NCI-H345 (cell line): ENCODE results near the gene EYS.

Experiments used
- DNase-seq: peaks from one replicate; lab custom pipeline; 2025; lab: John Stamatoyannopoulos, UW

The EYS gene

DNA sequence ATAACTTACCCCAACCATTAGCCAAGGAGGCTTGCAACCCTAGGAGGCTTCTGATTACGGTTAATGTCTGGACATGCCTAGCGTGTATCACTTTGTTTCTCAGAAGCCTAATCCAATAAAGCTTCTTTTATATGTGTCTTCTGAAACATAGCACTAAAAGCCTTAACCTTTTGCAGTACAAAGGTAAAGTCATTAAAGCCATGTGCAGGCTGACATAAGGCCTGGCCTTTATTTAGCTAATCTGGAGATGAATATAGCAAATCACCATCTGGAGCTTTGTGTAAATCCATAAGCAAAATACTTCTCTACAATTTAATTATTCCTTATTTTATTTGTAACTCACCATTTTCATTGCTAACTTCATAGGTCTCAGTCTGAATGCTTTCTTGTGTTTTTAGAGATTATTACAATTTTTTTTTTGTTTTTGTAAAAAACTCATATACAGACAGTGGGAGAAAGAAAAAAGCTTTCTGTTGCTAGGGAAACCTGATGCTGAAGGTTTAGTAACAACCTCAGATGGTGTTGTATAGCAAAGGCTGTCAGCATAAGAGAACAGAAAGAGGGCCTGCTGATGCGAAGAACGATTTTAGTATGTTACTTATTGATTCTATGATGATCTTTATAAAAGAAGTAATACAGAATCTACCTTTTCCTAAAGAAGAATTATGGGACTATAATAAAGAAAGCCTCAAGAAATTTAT is at the start of gene EYS:
Gene EYS, minus strand, starts transcription at position 101 of the 701 bp plus-strand sequence. CDS start 211,816 bp downstream, outside the sequence.
- DNase-seq, result peak; percentile 34

DNA sequence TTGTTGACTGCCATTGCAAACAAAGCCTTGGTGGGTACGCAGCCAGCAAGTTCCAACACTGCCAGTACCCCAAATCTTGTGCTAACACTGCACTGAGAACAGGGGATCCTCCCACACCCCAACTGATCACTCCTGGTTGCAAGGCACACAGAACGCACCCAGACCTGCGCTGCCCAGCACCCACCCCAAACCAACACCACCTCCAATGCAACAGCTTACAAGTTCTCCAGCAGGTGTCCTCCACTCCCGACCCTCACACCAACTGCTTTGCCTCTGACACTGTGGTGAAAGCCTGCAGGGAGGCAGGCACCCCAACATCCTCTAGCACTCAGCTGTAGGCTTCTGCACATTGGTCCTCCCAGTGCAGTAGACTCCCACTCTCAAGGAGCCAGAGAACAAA is 39.3 kb upstream of the EYS start:
- DNase-seq, result no peak

DNA sequence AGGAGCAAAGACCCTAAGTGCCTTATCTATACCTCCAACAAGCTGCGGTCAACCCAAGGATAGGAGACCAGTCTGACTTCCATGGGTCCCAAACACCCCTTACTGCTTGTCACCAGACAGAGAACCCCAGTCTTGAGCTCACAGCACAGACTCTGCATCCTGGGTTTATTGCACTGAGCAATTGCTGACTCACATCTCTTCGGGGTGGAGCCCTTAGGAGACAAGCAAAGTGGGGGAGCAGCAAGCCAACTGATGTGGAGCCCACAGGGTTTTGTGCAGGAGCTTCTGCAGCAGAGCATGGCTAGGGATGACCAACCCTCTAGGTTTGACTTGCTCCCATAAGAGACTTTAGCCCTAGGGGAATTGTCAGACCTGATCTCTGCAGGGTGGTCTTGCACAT is 38.6 kb upstream of the EYS start:
- no peak for DNase-seq

- DNase-seq, result no peak
Measured at GRCh38 chr6:65728879-65729479, 22.0 kb upstream of the EYS start.

- DNase-seq, result no peak
Measured at GRCh38 chr6:65719101-65719500, 12.1 kb upstream of the EYS start.

DNA sequence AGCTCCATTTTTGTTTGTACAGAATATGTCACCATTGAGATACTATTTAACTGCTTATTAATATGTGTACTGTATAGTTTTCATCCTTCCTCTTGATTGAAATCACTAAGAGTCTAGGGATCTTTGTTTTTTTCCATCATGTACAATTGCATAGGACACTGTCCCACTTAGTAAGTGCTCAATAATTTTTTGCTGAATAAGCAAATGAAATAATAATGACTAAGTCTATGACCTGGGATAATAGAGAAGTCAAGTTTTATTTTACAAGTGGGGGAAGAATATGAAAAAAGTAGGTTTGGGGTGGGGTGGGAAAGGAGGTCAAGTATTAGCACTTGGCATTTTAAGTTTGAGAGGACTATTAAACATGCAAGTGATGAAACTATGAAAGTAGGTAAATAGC is 4.5 kb upstream of the EYS start:
- no peak for DNase-seq

GRCh38 chr6:65709099-65709830 is 2.2 kb upstream of the EYS start:
- no peak for DNase-seq

- no peak for DNase-seq
Measured at GRCh38 chr6:65708162-65708561, 1.1 kb upstream of the EYS start.

DNA sequence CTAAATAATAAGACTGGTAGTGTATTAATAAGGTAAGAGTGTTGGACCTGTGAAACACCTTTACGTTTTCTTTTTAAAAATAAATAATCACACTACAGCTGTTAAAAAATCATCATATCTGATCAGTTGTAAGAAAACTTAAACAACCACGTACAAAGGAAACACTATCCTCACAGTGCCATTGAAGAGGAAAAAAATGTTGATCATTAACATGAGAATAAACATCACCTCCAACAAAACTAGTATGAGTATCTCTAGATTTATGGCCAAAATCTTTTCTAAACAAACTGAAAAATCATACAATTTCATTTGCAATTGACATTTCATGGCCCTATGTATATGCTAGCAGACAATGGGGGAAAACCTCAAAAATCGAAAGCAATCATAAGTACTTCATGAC is 590 bp downstream of the EYS start:
- DNase-seq, result no peak

DNA sequence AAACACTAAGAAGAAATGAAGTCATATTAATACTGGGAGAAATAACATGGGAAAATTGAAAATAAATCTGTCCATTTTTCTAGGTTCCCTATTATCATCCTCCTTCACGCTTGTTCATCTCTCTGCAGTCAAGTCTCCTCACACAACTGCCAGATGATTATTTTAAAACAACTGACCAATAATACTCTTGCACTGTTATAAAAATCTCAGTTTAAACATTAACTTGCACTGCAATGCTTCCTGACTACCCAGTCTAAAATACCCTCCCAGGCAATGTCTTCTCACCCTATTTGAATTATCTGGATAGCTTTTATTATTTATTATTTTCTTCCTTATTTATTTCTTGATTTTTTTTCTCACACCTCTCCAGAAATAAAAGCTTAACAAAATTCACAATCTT is 5.7 kb downstream of the EYS start:
- no peak for DNase-seq

DNA sequence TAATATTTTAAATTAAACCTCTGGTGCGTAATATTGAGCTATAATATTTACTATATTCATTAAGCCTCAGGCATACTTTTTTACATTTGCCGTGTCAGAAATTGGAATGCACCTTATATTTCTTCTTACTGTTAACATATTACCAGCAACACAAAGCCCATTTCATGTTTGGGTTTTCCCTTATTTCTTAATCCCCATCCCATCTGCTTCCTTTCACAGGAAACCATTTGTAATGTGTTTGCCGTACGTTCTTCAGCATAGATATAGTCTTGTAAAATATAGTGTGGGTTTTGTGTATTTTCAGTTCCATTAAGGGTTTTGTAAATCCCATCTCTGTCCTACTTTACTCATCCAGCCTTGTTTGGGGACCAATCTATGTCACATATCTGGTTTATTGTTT is 6.5 kb downstream of the EYS start:
- no peak for DNase-seq

DNA sequence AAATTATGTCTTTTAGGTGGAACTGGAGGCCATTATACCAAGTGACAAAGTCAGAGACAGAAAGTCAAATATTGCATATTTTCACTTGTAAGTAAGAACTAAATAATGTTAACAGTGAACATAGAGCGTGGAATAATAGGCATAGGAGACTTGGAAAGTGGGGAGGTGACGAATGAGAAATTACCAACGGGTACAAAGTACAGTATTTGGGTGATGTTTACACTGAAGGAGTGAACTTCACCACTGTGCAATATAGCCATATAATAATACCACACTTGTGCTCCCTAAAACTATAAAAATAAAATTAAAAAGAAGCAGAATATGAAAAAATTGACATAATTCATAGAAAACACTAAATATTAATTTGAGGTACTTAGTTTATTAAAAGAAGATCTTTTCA is 14.9 kb downstream of the EYS start:
- DNase-seq, result no peak

GRCh38 chr6:65680232-65680631 is 26.8 kb downstream of the EYS start:
- DNase-seq, result no peak

- DNase-seq, result peak; percentile 85
Measured at GRCh38 chr6:65671922-65672321, 35.1 kb downstream of the EYS start.

GRCh38 chr6:65667916-65668656 is 38.9 kb downstream of the EYS start:
- DNase-seq, result peak; percentile 43

DNA sequence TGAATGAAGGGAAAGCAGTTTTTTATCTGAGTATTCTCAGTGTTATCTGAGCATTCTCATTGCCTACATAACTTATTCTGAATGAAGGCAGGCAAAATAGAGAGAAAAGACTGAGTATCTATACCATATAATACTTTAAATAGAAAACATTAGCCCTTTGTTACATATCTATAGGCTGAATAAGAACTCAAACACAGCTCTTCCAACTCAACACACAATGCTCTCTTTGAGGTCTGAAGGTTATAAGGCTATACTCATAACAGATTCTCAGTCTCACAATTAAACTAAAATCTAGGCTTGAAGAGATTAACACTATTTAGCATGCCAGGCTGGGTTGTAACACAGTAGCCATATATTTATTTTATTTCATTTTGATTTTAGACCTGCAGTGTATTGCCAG is 56.9 kb downstream of the EYS start:
- DNase-seq, result no peak

- DNase-seq, result no peak
Measured at GRCh38 chr6:65649392-65649791, 57.6 kb downstream of the EYS start.

DNA sequence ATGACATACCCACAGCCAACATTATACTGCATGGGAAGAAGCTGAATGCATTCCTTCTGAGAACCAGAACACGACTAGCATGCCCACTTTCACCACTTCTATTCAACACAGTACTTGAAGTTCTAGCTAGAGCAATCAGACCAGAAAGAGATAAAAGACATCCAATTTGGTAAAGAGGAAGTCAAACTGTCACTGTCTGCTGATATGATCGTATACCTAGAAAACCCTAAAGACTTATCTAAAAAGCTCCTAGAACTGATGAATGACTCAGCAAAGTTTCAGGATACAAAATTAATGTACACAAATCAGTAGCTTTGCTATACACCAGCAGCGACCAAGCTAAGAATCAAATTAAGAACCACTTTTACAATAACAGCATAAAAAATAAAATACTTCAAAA is 60.5 kb downstream of the EYS start:
- no peak for DNase-seq

DNA sequence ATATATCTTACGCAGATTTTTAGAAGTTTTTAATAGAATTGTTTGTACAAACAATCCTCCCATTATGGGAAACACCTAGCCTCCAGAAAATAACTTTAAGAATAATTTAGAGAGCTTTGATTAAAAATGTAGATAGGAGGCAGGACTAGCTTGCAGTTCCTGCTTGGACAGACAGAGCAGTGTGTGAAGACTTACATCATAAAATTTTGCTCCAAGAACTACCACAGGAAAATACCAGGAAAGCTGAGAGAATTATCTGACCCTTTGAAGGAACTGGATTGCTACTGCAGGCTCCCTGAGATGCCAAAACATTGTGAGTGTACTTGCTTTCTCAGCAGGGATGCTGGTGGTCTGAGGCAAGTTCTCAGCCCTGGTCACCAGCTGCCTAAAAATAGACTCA is 64.2 kb downstream of the EYS start:
- DNase-seq, result no peak

DNA sequence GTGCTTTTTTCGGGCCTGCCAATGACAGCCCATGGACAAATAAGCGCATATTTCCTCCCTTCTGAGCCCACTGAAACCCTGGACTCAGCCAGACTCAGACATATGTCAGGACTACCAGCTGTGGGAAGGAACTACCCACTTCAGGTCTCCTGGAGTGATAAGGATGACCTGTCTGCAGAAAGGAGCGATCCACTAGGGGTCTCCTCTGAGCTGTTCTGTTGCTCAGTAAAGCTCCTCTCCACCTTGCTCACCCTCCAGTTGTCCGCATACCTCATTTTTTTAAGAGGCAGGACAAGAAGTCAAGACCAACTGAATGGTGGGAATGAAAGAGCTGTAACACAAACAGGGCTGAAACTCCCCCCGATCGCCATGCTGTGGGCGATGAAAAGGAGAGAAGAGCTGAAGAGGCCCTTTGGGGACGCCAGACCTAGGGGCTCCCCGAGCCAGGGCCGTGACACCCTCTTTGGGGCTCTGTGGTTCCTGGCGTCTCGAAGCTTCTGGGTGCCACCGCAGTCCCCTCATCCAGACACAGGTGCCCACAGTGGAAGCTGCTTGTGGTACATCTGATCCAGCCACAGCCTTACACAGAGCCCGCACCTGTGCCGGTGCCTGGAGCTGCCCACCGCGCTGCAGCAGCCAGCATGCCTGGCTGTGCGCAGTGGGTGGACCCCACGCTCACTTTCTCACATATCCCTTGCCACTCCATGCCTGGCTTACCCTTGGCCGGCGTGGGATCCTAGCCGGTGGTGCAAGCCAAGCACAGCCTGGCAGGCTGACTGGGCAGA is 68.8 kb downstream of the EYS start:
- no peak for DNase-seq

DNA sequence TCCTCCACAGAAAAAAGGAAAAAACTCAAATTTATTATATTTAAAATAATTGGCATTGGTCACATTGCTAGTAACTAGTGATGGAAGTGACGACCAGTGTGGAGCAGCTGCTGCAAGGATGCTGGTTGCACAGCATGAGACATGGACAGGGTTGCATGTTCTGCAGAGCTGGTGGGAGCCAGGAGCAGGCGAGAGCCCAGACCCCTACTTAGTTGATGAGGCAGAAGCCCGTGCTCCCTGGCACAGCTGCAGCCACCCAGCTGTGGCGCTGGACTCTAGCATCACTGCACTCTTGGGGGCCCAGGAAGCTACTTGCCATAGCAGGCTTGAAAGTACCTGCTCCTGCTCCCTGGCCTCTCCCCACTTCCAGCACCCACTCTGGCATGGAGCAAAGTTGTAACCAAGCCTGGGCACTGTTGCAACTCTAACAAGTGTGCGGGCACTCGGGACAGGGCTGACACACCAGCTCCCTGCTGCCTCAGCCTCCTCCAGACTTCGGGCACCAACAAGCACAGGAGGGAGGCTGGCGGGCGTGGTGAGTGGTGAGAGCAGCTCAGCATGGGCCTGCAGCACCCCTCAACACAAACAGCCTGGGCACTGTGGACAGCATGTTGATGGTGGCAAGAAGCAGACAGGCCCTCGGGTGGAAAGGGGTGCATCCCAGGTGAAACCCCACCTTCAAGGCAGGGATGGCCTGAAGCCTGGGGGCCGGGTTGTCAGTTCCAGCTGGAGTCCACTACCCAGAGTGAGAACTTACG is 69.6 kb downstream of the EYS start:
- no peak for DNase-seq
